HG03135 (cell line): ENCODE measurements around the gene CIB2.
"Not testable (repeated sequence)": the region's sequence is repeated elsewhere in the genome, so short reads cannot be mapped to it uniquely, and the experiment has no call there.

Experiments used
- ATAC-seq: cut with Tn5 transposase; IDR thresholded peaks from one replicate; pipeline ENCODE4 v1.9.1; 2021; ENCODE audit warnings: mild to moderate bottlenecking, moderate library complexity; ENCODE audit not compliant: unreplicated experiment

The CIB2 gene

DNA sequence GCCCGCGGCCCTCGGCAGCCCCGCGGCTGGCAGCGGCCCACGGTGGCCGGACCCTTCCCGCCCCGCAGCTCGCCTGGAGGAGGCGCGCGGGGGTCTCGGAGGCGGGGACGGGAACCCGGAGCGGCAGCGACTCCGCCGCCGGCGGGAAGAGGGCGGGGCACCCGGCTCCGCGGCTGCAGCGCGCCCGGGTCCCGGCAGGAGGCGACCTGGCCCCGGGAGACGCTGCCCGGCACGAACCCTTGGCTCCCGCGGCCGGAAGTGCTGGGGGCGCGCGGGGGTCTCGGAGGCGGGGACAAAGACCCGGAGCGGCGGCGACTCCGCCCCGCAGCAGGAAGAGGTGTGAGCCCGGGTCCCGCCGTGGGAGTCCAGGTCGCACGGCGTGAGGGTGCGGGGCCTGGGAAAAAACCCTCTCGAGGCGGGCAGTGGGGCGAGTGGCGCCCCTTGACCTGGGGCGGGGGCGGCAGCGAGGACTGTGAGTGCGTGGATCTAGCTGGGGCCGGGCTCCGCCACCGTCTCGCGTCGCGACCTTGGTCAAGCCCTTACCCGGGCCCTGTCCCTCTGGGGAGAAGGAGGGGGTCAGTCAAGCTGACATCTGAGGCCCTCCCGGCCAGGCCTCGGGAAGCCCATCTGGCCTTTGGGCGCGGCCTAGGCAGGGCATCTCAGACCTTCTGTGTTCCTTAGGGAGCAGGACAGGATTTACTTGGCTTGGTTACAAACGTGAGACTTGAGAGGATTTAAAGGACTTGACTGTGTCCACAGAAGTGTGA is at the start of gene CIB2:
CIB2 (minus strand) TSS at position 151 of the 767 bp plus-strand sequence. CDS start 230 bp downstream, outside the sequence.
- peak; percentile 88 for ATAC-seq

DNA sequence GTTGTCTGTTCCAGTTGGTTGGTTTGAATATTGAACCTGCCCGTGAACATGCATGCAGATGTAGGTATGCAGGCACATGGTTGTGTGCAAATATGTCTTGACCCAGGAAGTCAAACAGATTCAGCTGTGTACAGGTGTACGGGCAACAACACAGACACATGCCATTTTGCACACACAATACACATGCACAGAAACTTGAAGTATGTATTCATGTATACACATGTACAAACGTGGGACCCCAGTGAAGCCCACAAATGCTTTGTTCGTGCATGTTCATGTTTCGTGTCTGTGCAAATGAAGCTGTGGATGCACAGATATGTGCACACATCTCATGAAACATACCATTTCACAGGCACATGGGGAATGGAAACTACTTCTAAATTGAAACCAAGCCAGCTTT is 48.7 kb upstream of the CIB2 start:
- no peak for ATAC-seq

DNA sequence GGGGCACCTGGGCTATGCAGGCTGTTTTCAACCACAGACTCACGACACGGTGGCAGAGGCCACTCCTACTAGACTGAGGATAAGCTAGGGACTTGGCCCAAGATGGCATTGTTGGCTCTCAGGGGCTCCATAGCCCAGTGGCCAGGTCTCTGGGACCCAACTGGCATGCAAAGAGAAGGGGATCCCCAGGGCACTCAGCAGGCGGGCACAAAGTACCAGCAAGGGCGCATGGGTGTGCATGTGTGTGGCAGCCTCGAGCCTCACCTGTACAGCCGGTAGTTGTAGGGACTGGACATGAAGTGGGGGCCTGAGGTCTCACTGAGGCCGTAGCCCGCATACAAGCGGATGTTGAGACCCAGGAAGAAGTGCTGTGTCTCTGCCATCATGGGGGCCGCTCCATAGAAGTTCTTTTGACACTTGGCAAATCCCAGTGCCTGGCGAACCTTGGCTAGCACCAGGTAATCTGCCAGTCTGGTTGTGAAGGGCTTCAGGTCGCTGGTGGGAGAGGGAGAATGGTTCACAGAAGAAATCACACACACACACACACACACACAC is 48.1 kb upstream of the CIB2 start:
- ATAC-seq = no peak

DNA sequence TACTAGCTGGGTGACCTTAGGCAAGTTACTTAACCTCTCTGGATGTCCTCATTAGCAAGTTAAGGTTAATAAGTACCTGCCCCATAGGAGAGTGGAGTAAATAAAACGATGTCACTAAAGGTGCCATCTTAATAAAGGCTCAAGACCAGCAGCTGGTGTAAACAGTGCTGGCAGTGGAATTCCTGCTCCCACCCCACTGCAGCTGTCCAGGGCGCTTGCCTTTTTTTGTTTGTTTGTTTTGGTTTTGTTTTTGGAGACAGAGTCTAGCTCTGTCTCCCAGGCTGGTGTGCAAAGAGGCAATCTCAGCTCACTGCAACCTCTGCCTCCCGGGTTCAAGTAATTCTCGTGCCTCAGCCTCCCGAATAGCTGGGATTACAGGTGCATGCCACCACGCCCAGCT is 46.8 kb upstream of the CIB2 start:
- no peak for ATAC-seq

DNA sequence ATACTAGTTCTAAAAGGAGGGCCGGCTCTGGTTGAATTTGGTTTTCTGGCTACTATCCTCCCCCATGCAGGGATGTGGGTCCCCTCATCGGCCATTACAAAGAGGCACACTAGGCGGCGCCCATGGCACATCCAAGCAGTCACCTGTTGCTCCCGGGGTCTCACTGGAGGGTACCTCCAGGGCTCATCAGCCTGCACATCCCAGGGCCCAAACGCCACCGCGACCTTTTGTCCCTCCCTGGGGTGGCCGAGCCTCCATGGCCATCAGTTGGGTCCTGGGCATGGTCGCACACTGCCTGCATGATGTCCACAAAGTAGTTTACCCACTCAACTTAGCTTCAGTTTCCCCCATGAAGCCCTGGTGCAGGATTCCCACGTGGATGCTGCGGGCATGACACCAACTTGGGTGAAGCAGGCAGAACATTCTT is 46.2 kb upstream of the CIB2 start:
- ATAC-seq = no peak

DNA sequence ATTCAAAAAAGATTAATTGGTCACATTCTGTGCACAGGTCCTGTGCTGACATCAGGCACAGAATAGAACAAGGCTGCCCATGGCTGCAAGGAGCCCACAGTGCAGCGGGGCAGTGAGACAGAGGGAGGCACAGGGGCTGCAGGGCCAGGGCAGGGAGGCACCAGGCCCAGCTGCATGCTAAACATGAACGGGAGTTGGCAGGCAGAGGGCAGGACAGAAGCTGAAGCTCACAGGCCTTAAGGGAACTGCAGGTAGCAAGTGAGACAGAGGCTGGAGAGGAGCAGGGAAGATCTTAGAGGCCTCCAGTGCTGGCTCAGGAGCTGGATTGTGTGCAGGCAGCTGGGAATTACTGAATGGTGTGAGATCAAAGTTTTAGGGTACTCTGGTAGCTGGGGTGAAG is 44.1 kb upstream of the CIB2 start:
- ATAC-seq = no peak

DNA sequence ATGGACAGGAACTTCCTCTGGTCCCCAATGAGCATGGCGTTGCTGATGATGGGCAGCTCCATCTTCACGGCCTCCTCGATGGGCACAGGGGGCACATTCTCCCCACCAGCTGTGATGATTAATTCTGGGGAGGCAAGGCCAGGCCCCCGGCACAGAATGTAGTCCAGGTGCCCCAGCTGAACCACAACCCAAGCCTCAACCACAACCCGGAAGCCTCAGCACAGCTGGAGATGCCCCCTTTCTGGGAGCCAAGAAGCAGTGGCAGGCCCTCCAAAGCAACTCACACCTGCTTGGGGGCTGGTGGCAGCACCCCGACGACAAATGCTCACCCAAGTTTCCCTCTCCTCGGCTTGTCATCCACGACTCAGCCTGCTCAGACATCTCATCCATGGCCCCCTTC is 43.2 kb upstream of the CIB2 start:
- no peak for ATAC-seq

DNA sequence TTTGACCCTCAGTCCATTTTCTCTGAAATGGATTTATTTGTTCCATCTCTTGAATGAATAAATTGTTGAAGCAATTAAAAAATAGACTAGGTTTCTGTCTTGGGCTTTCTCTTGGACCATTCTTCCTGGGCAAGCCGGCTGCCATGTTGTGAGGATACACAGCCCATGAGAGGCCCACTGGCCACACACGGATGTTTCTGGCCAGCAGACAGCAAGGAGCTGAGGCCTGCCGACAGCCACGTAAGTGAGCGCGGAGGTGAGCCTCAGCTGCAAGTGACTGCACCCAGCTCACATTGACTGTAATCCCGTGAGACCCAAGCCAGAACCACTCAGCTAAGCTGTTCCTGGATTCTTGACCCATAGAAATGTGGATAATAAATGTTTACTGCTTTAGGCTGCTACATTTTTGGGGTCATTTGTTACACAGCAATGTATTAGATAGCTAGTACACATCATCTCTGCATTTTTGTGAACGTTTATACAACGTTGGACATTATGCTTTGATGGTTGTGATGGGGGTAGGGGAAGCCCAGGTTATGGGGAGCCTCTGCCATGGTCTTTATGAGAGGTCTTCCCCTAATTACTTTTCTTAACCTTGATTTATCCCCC is 40.7 kb upstream of the CIB2 start:
- ATAC-seq = no peak

DNA sequence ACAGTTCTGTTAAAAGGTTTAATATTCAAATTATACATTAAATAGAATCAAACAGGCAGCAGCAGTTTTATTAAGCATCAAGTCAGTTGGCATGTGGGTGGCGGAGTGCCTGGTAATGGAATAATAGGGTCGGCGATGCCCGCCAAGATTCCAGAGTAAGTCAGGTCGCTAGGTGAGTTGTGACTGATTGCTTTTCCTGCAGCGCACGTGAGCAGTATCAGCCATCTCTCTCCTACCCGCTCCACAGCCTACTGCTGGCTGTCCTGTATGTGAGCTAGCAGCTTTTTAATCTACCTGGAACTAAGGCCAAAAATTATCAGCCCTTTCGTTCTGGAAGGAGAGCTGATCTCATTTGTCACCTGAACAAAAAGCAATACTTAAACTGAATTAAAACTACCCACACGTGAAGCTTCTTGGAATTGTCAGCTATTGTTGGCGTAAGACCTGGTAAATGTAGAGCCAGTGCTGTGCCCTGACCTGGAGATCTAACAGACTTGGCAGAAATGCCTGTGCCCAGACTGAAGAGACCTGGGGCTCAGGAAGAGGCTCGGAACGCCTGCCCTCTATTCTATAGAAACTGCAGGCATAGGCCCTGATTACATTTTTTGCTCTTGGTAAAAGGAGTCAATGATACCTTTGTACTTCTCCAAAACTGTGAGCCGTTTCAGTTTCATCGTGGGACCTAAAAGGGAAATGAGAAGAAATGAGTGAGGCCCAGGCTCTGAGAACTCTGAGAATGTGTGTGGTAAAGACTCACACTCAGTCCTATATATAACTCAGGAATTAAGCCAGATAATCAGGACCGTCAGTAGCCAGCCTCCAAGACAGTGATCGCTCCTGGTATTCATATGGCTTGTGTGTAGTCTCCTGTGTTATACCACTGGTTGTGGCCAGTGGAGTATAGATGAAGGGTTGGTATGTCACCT is 39.9 kb upstream of the CIB2 start:
- no peak for ATAC-seq

DNA sequence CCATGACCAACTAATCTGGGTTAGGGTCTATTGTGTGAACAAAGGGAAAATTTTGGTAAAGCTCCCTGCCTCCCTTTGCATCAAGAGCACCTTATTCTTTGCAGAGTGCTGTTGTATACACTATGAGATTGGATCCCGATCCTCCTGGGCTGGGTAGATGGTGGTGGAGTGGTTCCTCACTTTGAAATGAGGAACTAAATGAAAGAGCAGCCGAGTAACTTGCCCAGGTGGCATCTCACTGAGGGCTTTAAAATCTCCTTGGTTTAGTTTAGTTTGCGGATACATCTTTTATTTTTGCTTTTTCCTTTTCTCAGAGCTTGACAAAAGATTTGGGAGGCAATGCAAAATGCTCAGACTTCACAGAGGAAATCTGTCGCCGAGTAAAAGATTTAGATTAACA is 37.4 kb upstream of the CIB2 start:
- ATAC-seq = no peak

DNA sequence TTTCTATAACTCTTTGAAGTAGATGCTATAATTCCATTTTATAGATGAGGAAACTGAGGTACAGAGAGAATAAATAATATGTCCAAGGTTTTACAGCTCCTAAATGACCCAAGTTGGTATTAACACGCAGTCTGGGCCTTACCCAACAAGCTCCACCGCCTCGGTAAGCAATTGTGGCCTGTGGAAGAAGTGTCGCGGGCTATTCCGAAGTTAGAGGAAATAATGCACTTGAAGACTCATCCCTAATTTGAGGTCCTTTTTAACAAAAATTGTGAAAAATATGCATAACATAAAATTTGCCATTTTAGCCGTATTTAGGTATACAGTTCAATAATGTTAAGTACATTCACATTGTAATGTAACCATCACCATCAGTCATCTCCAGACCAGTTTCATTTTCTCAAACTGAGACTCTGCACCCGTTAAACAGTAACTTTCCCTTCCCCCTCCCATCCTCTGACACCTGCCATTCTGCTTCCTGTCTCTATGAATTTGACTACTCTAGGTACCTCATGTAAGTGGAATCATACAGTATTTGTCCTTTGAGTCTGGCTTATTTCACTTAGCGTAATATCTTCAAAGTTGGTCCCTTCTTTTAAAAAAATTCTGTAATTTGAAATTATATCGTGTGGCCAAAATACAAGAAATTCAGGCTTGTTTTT is 36.1 kb upstream of the CIB2 start:
- ATAC-seq = peak; percentile 71

DNA sequence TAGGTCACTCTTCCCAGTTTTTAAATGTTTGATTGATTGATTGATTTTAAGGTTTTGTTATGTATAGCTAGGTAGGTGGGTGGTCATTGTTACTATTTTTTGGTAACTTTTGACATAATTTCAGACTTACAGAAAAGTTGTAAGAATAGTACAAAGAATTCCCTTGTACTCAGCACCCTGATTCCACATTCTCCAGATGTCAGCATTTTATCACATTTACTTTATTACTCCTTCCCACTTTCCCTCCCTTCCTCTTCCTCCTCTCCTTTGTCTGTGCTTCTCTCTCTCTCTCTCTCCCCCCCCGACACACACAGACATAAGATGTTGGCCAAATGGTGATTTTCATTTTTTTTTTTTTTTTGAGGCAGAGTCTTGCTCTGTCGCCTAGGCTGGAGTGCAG is 32.8 kb upstream of the CIB2 start:
- no peak for ATAC-seq

DNA sequence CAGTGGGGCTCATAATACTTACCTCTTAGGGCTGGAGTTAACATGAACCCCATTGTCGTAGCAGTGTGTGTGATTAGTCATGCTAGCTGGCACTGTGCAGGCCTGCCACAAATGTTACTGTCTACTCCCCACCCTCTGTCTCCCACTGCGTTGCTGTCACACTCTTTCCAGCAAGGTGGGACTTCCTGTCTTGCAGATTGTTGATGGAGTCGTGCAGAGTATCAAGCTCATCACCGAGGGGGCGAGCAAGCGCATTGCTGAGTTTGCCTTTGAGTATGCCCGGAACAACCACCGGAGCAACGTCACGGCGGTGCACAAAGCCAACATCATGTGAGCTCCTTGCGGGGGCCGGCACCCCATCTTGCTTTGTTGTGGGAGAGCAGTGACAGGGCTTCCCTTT is 30.8 kb upstream of the CIB2 start:
- ATAC-seq = no peak

DNA sequence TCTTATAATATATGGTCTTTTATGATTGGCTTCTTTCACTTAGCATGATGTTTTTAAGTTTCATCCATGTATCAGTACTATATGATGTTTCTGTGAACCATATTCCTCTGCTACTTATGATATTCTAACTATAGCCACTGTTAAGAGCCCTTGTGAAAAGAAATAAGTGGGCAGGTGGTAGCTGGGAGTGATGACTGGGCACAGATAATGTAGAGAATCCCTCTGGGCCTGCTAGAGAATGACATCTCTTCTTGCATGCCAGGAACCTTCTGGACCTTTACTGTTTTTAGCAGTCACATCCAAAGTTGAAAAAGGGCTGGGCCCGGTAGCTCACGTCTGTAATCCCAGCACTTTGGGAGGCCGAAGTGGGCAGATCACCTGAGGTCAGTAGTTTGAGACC is 28.1 kb upstream of the CIB2 start:
- ATAC-seq = no peak

DNA sequence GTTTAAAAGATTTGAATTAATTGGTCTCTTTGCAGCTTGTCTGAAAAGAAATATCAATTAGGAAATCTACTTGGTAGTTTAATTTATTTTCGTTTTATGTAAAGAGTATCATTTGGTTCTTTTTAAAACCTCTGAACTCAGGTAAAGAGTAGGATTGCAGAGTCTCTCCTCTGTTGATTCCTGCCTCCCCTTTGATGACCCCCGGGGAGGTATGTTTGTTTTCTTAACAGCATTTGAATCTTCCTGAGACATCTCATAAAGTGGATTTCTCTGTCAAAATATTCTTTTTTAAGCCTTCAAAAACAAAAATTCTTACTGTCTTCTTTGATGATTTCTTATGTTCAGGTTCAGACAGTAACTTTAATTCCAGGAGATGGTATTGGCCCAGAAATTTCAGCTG is 26.0 kb upstream of the CIB2 start:
- ATAC-seq = no peak

DNA sequence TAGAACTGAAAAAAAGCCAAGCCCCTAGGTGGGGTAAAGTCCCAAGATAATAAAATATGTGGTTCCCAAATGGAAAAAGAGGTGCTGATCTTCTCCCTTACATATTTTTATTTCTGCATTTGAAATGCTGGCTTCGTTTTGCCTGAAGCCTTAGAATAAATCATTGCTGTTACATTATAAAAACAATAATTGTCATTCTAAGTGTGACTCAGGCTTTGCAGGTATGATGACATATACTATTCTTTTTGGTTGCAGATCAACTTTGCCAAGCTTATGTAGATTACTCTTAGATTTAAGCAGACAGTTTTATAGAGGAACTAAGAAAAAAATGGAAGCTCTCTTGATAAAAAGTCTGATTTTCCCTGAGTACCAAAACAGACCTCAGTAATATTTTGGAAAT is 25.4 kb upstream of the CIB2 start:
- ATAC-seq = no peak

DNA sequence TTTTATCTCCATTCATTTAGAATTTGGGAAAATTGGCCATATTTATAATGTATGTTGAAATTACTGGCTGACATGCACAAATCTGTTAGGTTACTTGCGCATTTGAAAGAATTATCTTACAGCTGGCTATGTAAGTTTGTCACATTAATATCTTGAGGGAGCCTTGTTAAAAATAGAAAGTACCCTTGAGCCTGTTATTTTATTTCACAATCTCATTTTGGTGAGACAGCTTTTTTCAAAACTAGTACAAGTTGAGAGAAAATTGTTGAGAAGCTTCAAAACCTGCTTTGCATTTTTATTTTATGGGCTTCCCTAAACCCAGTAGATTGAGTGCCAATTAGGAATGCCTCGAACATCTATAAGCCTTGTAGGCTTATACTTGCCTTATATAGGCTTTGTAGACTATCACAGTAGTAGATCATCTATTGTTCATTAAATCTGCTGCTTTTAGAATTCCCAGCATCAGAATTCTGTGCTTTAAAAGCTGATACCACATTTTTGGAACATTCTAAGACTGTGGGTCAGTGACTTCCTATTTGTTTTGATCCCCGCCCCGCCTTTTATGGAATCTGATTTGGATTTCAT is 24.2 kb upstream of the CIB2 start:
- ATAC-seq = no peak

DNA sequence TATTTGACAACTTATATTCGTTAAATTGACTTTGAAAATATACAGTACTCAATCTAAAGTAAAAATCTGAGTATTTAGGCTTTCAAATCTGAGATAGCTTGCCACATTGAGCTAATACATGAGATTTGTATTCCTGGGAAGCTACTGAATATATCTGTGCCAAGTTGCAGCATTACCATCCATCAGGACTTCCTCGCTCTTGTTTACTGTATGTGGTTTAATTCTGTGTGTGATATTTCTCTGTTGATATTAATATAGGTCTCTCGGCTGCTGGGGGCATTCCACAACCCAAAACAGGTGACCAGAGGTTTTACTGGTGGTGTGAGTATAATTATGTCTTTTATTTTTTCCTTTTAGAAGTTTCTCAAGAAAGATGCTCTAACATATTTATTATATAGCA is 23.7 kb upstream of the CIB2 start:
- no peak for ATAC-seq

DNA sequence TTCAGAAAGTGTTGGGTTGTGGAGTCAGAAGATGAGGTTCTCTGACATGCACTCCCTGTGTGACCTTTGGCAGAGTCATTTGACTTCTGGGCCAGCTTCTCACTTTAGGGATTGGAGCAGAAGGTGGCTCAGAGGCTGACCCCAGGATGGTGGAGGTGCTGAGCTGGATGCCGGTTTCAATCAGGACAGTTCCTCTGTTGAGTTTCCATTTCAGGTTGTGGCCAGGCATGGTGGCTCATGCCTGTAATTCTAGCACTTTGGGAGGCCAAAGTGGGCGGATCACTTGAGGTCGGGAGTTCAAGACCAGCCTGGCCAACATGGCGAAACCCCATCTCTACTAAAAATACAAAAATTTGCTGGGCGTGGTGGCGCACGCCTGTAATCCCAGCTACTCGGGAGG is 19.8 kb upstream of the CIB2 start:
- not testable (repeated sequence) for ATAC-seq
